A549 (cell line): Measurements from ENCODE around the gene MED17.

Source experiments
- CHD2 ChIP-seq: fragments of 150-350 bp; IDR thresholded peaks from 2 replicates; pipeline ENCODE4 v1.6.1; 2014; ENCODE audit warnings: low read length; ENCODE audit not compliant: partially characterized antibody
- JUN ChIP-seq, 2 experiments: fragments of >200 bp; sonication (Bioruptor Twin); formaldehyde crosslinking; IDR thresholded peaks; 2 replicates in 1 of 2; 3 replicates in 1 of 2; pipeline ENCODE4 v1.6.1; 2016 to 2017
- JUNB ChIP-seq: fragments of >200 bp; sonication (Bioruptor Twin); formaldehyde crosslinking; IDR thresholded peaks from 2 replicates; pipeline ENCODE4 v1.6.1; 2016
- POLR2AphosphoS2 ChIP-seq: conservative IDR thresholded peaks from 2 replicates; pipeline ENCODE4 v1.6.1; 2012; ENCODE audit warnings: low read length, improper control_type of control experiment, inconsistent platforms
- RFX5 ChIP-seq: fragments of 450-650 bp; IDR thresholded peaks from 2 replicates; pipeline ENCODE4 v1.7.1; 2014; ENCODE audit warnings: antibody characterized with exemption, mild to moderate bottlenecking, moderate library complexity
- TF ChIP-seq, protein P1 (sequence below): IDR thresholded peaks from 2 replicates; pipeline ENCODE4 v1.6.1; 2012
- TF ChIP-seq, protein P2 (sequence below): fragments of >200 bp; sonication (Bioruptor Twin); formaldehyde crosslinking; IDR thresholded peaks from 3 replicates; pipeline ENCODE4 v1.5.1; 2016
- TF ChIP-seq, protein P3 (sequence below): IDR thresholded peaks from 2 replicates; pipeline ENCODE4 v1.6.1; 2012

DNA sequence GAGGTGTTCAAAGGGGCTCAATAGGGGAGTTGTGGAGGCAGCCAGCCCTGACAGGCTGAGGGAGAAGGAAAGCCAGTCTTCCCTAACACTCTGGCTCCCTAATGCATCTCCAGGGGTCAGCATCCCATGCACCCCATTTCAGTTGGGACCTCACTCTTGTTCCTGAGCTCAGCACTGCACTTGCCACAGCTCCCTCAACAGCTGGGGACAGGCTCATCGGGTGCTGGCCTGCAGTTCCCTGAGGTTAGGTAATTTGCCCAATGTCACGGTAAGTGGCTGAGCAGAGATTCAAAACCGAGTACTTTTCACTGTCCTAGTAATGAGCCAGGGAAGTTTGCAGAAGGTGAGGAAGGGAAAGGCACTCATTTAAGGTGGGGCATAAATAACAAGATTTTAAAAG lies 45.5 kb downstream of the MED17 start:
- TF ChIP-seq CHD2 (no peak), JUNB (no peak), JUN (IDR thresholded peaks at IDR 0.05) (no peak), RFX5 (no peak), POLR2AphosphoS2 (no peak)
- TF ChIP-seq, protein P1, sequence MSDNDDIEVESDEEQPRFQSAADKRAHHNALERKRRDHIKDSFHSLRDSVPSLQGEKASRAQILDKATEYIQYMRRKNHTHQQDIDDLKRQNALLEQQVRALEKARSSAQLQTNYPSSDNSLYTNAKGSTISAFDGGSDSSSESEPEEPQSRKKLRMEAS = no peak
- TF ChIP-seq, protein P2, sequence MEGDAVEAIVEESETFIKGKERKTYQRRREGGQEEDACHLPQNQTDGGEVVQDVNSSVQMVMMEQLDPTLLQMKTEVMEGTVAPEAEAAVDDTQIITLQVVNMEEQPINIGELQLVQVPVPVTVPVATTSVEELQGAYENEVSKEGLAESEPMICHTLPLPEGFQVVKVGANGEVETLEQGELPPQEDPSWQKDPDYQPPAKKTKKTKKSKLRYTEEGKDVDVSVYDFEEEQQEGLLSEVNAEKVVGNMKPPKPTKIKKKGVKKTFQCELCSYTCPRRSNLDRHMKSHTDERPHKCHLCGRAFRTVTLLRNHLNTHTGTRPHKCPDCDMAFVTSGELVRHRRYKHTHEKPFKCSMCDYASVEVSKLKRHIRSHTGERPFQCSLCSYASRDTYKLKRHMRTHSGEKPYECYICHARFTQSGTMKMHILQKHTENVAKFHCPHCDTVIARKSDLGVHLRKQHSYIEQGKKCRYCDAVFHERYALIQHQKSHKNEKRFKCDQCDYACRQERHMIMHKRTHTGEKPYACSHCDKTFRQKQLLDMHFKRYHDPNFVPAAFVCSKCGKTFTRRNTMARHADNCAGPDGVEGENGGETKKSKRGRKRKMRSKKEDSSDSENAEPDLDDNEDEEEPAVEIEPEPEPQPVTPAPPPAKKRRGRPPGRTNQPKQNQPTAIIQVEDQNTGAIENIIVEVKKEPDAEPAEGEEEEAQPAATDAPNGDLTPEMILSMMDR = no peak
- TF ChIP-seq, protein P3, sequence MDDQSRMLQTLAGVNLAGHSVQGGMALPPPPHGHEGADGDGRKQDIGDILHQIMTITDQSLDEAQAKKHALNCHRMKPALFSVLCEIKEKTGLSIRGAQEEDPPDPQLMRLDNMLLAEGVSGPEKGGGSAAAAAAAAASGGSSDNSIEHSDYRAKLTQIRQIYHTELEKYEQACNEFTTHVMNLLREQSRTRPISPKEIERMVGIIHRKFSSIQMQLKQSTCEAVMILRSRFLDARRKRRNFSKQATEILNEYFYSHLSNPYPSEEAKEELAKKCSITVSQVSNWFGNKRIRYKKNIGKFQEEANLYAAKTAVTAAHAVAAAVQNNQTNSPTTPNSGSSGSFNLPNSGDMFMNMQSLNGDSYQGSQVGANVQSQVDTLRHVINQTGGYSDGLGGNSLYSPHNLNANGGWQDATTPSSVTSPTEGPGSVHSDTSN = no peak
